GM18498 (cell line): ENCODE measurements around the gene MED27.

Experiments used
- ATAC-seq: cut with Tn5 transposase; IDR thresholded peaks from one replicate; pipeline ENCODE4 v1.9.1; 2021; ENCODE audit warnings: mild to moderate bottlenecking, moderate library complexity; ENCODE audit not compliant: unreplicated experiment

MED27 gene

DNA sequence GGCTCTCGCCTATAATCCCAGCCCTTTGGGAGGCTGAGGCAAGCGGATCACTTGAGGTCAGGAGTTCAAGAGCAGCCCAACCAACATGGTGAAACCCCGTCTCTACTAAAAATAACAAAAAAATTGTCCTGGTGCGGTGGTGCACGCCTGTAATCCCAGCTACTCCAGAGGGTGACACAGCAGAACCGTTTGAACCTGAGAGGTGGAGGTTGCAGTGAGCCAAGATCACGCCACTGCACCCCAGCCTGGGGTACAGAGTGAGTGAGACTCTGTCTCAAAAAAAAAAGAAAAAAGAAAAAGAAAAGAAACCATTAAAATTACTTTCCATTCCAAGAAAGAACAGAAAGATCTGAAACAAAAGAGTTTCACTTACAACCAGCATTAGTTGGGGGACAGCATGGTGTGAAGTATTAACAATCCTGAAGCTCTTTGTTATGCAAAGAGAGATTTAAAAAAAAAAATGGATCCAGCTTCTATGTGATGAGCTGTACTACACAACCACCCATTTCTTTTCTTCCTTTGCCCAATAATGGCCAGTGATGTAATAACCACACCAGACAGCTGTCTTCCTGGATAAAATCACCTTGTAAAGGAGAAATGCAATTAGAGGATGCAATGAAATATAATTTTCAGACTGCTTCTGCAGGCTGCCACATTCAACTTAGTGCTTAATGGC, 76.9 kb downstream of the MED27 start:
- ATAC-seq, result no peak

DNA sequence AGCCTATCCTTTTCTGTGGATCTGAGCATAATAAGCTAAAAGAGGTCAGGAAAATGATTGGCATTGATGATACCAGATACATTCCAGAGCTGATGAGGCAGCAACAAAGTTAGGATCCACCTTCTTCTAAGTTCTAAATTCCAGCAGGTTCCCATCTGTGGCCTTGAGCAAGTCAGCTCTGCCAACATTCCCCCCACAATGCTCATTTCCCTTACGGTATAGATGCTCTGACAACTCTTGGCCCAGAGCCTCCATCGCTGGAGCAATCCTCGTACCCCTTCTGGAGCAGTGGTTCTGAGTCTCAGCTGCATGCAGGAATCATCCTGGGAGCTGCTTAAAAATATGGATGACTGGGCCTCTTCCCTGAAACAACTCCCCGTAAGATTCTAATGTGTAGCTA, 78.1 kb downstream of the MED27 start:
- no peak for ATAC-seq

DNA sequence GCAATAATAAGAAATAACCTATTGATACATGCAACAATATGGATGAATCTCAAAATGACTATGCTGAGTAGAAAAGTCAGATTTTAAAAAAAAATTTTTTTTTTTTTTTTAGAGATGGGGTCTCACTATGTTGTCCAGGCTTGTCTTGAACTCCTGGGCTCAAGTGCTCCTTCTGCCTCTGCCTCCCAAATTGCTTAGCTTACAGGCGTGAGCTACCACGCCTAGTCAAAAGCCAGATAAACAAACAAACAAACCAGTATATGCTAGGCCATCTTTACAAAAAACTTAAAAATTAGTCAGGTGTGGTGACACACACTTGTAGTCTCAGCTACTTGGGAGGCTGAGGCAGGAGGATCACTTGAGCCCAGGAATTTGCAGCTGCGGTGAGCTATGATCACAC, 79.0 kb downstream of the MED27 start:
- no peak for ATAC-seq

DNA sequence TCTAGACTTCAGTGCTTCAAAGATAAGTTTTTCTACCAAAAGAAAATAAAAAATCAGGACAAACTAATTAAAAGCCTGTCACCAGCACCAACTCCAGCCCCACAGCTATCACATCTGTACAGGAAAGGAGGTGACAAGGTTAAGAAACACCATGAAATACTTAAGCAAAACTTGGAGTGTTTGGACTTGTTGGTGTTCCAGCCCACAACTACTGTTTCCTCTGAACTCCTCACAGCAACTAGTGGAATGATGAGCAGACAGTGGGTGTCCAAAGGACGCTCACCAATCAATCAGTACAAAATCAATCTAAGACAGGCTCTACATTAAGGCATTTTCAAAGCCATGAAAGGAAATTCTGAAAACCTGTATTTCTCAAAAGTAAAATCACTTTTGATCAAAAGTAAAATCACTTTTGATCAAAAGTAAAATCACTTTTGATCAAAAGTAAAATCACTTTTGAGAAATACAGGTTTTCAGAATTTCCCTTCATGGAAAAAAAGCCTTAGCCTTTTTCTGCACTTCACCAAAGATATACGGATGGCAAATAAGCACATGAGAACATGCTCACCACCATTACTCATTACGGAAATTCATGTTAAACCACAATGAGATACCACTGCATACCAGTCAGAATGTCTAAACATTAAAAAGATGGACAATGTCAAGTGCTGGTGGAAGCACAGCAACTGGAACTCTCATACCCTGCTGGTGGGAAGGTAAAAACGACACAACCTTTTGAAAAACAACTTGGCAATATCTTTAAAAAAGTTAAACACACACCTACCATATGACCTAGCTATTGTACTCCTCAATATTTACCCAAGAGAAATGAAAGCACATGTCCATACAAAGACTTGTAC, 79.7 kb downstream of the MED27 start:
- ATAC-seq, result no peak

DNA sequence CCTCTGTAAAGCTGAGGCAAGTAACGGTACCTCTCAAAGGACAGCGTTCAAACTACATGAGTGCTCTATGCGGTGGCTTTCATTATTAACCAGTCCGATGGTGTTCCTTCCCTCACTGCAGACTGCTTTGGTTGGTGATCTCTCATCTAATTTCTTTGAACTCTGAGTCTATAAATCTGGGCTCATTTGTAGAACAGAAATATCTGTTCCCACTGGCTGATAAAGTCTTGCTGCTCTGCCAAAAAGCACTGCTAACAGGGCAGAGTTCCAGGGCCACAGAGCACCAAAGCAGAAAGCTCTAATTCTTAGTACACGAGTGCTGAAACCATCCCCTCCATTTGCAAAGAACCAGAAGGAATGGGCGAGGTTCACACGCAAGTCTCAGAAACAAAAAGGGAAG, 81.9 kb downstream of the MED27 start:
- no peak for ATAC-seq

DNA sequence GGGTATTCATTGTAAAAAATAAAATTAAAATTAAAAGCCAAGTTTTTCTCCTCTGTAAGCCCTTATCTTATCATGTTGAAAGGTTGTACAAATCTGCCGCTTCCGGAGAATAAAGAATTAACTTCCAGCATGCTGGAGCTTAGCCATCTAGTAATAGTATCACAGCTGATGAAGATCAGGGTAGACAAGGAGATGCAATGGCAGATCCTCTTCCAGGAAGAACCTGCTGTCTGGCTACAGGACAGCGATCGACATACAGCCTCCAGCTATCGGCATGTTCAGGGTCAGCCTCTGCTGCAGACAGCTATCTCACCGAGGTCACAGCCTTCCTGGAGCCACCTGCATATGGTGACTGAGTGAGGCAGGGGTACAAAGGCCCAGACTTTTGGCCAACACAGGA, 82.6 kb downstream of the MED27 start:
- no peak for ATAC-seq

DNA sequence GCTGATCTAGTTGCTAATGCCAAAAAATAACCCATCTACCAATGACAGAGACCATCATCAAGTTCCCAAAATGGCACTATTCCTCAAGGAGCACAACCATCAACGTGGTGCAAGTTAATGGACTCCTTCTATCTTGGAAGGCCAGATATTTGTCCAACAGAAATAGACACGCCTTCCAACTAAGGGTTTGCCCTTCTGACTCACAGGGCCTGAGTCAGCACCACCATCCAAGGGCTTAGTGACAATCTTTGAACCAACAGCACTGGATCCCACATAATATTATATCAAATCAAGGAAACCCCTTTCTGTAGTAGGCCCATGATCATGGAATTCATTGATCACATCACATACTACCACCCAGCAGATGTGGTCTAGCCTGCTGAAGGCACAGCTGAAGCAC, 84.3 kb downstream of the MED27 start:
- no peak for ATAC-seq

DNA sequence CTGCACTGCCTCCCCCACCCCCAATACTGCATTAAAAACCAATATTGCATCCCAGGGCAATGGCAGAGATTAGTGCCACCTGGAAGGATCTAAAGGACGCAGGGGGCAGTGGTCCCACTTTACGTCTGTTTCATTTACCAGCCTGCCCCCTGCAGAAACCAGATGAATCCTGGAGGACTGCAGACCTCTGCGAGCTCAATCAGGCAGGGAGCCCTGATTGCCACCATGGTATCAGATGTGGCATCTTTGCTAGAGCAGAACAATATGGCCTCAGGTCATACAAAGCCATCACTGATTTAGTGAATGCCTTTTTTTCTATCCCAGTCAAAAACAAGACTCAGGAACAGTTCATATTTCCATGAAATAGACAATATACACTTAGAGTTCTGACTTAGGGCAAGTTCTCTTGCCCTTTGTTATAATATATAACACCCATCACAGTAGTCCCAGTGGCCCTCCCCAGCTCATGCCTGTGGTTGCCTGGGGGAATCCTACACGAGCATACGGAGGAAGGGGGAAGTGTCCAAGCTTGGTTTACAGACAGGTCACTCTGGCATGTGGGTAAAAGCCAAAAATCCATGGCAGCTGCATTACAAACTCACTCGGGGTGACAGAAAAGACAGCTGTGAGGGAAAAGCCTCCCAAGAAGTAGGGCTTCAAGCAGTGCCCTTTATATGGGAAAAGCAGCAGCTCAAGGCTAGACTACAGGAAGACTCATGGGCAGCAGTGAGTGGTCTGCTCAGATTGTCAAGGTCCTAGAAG, 85.1 kb downstream of the MED27 start:
- no peak for ATAC-seq

DNA sequence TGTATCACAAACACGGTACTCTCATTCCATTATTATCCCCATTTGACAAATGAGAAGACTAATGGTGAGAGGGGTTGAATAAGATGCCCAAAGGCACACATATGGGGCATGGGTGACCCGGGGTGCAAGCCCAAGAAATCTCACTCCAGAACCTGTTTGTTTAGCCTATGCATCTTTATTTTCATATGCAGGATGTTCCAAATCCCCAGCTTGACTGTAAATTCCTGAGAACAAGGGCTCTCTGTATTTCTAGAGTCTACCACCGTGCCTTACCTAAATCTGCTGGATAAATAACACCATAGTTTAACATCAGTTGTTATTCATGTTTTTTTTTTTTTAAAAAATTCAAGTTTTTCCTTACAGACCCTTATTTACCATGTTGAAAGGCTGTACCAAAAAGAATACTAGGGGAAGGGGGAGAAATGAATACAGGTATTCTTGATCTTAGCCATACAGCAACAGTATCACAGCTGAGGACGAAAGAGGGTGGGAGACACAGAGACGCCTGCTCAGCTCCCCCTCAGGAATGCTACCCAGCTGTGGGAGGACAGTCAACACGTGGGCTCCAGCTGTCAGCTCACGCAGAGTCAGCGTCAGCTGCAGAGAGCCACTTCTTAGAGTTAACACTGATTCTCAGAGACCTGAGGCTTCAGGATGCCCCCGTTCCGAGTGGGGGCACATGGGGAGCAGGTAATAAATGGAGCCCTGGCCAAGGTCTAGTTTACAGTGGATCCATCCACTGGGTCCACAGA, 86.6 kb downstream of the MED27 start:
- no peak for ATAC-seq

DNA sequence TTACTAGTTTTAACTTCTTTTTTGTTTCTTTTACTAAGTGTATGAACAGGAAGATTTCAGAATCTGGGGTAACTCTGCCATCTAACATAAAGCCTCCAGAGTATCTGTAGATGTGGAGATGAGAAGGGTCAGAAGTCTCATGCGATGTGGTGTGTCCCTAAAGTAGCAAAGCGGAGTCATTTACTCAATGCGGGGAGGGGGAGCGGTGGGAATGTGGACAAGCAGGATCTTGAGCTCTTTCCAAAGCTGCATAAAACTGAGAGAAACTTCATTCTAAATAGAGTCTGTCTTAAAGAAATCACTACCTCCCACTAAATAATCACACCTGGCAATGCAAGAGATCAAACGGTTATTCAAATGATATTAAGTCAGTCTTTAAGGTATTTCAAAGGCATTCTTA, 92.4 kb downstream of the MED27 start:
- ATAC-seq, result no peak

DNA sequence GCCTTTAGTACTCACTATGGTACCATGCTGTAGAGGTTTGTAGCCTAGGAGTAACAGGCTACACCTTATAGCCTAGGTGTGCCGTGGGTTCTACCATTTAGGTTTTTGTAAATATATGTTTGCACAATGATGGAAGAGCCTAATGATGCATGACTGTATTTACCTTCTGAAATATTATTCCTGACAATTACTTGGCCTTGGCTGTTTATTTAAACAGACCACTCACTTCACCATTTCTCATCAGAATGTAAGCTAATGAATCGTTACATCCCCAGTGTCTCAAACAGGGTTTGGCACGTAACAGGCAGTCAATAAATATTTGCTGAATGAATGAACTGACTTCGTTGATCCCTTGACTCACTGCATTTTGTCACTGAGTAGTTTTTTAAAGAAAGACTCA, 93.1 kb downstream of the MED27 start:
- ATAC-seq, result no peak

DNA sequence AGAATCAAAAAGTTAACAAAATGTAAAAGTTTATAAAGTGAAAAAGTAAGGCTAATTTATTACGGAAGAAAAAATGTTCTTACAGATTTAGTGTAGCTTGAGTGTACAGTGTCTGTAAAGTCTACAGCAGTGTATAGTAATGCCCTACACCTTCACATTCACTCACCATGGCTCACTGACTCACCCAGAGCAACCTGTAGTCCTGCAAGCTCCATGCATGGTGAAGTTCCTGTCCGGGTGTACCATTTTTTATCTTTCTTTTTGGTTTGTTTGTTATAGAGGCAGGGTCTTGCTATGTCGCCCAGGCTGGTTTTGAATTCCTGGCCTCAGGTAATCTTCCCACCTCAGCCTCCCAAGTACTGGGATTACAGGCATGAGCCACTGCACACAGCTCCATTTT, 93.6 kb downstream of the MED27 start:
- ATAC-seq, result no peak

DNA sequence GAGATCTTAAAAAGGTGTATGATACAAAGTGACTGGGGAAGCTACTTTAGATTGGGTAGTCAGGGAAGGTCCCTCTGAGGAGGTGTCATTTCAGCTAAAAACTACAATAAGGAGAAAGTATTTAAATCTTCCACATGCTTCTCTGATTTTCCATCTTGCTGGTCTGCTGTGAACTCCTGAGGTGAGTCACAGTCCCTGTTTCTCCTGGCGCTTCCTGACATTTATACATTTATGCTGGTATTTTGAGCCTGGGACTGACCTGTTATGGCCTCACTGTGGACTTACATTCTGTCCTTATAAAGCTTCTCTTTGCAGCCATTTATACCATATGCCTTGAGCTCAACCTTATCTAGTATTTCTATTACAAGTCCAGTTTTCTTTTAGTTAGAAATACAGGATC, 95.1 kb downstream of the MED27 start:
- ATAC-seq, result no peak

DNA sequence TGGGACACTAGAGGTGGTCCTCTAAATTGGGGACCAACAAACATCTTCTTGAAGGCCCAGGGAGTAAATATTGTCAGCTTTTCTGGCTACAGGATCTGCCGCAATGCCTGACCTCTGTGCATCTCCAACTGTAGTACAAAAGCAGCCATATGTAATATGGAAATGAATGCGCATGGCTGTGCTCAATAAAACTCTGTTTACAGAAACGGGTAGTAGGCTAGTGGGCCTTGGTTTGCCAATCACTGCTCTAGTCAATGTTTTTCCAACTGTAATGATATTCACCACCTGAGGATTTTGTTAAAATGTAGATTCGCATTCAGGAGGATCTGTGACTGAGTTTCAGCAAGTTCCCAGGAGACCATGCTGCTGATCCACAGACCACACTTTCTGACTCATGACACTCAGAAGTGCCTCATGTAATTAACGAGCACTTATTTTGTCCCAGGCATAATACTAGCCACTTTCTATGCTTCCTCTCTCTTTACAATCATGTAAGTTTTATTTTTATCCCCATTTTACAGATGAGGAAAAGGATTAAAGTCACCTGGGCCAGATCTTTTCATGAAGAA, 96.9 kb downstream of the MED27 start:
- ATAC-seq, result no peak

DNA sequence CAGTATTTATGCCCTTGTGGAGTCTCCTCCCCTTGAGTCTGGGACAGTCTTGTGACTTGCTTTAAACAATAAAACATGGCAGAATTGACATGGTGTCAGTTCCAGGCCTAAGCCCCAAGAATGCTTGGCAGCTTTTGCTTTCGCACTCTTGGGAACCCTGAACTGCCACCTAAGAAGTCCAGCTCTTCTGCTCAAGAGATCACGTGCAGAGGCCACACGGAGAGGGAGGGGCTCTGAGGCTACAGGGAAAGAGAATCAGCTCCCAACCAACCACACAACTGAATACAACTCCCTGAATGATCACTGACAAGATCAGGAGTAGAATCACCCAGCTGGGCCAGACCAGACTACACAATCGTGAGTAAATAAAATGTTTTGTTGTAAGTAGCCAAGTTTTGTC, 97.6 kb downstream of the MED27 start:
- no peak for ATAC-seq

DNA sequence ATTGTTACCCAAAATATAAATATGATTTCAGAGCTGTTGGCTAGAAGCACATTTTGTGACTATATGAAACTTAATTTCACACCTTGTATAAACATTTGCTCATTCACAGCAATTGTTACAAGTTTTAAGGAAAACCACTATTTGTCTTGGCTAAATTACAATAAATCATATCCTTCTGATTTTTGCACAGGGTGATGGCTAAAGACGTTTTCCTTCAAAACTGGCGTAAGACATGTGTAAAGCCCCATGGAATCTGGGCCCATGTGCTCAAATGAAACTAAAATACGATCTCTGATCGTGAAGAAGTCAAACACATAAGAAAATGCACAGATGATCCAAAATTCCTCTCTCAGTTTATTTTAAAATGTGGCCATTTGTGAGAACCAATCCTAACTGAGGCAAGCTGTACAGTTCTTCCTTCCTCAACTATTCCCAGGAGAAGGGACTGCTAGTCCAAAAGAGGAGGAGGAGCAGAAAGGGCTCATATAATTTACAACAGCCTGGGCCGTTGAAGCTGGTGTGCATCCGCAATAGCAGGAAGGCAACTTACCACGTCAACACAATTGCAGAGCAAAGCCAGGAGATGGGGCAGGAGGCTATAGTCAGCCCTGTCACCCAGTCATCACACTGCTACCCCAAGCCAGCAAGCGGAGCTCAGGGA, 98.4 kb downstream of the MED27 start:
- no peak for ATAC-seq

DNA sequence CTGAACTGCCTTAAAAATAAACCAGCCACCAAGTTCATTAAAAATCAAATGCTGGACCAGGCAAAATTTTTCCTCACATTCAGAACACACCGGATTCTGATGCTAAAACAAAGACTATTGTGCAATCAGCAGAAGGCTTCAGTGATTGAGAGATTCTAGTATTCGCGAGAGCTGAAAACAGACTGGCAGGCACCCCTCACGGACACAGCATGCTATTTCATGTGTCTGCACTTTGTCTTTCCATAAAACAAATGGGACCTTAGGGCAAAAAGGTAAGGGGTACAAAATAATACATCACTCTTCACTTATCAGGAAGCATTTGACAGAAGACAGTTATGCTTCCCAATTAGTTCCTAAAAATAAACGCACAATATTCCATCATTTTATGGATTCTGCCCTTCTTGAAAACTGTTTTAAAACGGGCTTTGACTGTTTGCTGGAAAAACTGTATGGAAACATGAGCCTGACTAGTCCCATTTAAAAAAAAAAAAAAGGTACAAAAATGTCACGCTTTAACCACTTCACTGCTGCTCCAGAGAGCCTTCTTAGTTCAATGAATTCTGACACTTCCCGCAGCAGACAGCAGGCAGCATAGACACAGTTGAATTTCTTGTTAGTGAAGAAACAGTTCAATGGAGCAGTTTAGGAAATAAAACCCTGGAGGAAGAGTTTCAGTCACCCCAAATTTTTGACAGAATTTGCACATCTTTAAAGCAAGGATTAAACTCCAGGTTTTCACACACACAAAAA, 99.2 kb downstream of the MED27 start:
- ATAC-seq, result no peak

DNA sequence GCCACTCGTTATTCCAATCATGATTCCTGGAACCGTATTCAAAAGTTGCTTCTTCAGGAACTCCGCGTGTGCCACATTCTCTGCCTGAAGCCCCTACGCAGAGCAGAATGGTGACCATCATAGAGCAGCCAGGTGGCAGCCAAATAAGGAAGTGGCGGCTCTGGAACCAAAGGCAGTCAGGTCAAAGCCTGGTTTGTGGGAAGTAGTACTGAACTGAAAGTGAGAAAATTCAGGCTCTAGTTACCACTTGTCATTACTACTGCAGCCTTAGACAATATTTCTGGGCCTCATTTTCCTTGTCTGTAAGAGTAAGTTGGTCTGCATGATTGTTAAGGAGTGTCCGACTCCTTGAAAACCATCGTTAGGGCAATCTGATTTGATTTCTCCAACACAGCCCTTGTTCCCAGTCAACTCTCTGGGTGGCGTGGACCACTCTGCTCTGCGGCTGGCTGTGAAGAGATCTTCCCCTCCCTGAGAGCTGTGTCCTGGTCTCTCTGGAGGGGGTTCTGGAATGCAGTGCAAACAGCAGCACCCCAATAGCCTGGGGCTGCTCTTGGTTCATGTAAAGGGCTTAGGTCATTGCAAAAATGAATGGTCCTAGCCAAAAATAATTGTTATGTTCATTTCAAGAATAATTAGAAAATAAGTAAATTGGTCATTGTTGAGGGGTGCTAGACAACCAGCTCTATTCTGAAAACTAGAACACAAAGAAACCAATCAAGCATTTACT, 102.4 kb downstream of the MED27 start:
- no peak for ATAC-seq
